OCI-LY7 (cell line): Measurements from ENCODE around the gene UVRAG. TPM values are rescaled to one million over a fixed set of nuclear protein-coding genes. Genes with fewer than 3 reads are reported as not detected.
"Not testable (repeated sequence)": the region's sequence is repeated elsewhere in the genome, so short reads cannot be mapped to it uniquely, and the experiment has no call there.

Experiments
- BruUV-seq: library from RNA; stranded (reverse); fragments of 400-500 nt; replicated peaks from 2 replicates; lab custom pipeline; 2021; lab: Mats Ljungman, UMichigan
- CTCF ChIA-PET: fragments of 300-600 bp; sonication (Branson Sonifier 250); formaldehyde crosslinking; loops from one replicate; lab custom pipeline; 2022; ENCODE audit warnings: antibody characterized with exemption; ENCODE audit not compliant: unreplicated experiment; lab: Charles Lee
- POLR2A ChIA-PET: fragments of 300-600 bp; sonication (Branson Sonifier 250); formaldehyde crosslinking; loops from one replicate; lab custom pipeline; 2022; ENCODE audit warnings: antibody characterized with exemption; lab: Charles Lee
- DNase-seq: peaks from one replicate; pipeline ENCODE4 v3.0.0-alpha.2; 2015; ENCODE audit warnings: low spot score
- H2AFZ ChIP-seq: fragments of 200-600 bp; sonication (generic), shearing (Covaris generic); 2 replicates; pipeline ENCODE4 v1.6.1; 2014; ENCODE audit warnings: mild to moderate bottlenecking, antibody characterized with exemption, low read length, moderate library complexity
- H3K27ac ChIP-seq: fragments of 200-600 bp; sonication (generic); 2 replicates; pipeline ENCODE4 v1.5.1; 2014; ENCODE audit warnings: mixed run types, low read depth, mild to moderate bottlenecking, moderate library complexity, low read length, inconsistent platforms; ENCODE audit not compliant: poor library complexity, severe bottlenecking
- H3K36me3 ChIP-seq: fragments of 200-600 bp; sonication (generic); 2 replicates; pipeline ENCODE4 v1.6.1; 2014; ENCODE audit warnings: mild to moderate bottlenecking, antibody characterized with exemption, low read length, moderate library complexity, mixed read lengths; ENCODE audit not compliant: insufficient read depth
- H3K4me1 ChIP-seq: fragments of 200-600 bp; sonication (generic); 2 replicates; pipeline ENCODE4 v1.5.1; 2014; ENCODE audit warnings: mild to moderate bottlenecking, low read length; ENCODE audit not compliant: insufficient read depth, poor library complexity, severe bottlenecking
- H3K4me2 ChIP-seq: fragments of 200-600 bp; sonication (generic); 2 replicates; pipeline ENCODE4 v1.6.1; 2014; ENCODE audit warnings: mild to moderate bottlenecking, low read length
- H3K4me3 ChIP-seq: fragments of 200-600 bp; sonication (generic); 2 replicates; pipeline ENCODE4 v1.5.1; 2014; ENCODE audit warnings: mild to moderate bottlenecking, low read depth, low read length; ENCODE audit not compliant: poor library complexity, severe bottlenecking
- H3K79me2 ChIP-seq: fragments of 200-600 bp; sonication (generic); 2 replicates; pipeline ENCODE4 v1.6.1; 2016; ENCODE audit warnings: low read depth, mild to moderate bottlenecking, low read length, moderate library complexity, mixed read lengths; ENCODE audit not compliant: insufficient read depth
- H3K9me2 ChIP-seq: fragments of 200-600 bp; sonication (generic); 2 replicates; pipeline ENCODE4 v1.6.1; 2016; ENCODE audit warnings: mild to moderate bottlenecking, low read length, mixed read lengths; ENCODE audit not compliant: insufficient read depth
- H3K9me3 ChIP-seq: fragments of 200-600 bp; sonication (generic); 2 replicates; pipeline ENCODE4 v1.6.1; 2014; ENCODE audit warnings: mild to moderate bottlenecking, mixed run types, low read length, mixed read lengths
- H4K20me1 ChIP-seq: fragments of 200-600 bp; sonication (generic); 2 replicates; pipeline ENCODE4 v1.6.1; 2014; ENCODE audit warnings: mild to moderate bottlenecking, antibody characterized with exemption, low read length, moderate library complexity, mixed read lengths; ENCODE audit not compliant: insufficient read depth
- CTCF ChIP-seq: fragments of 200-600 bp; sonication (generic); conservative IDR thresholded peaks from 2 replicates; pipeline ENCODE4 v1.5.1; 2014; ENCODE audit warnings: mild to moderate bottlenecking, antibody characterized with exemption, low read length, moderate library complexity, mixed read lengths
- EZH2phosphoT487 ChIP-seq: fragments of 200-600 bp; sonication (generic); IDR thresholded peaks from 2 replicates; pipeline ENCODE4 v1.6.1; 2018; ENCODE audit warnings: low read depth, borderline replicate concordance, mild to moderate bottlenecking, mixed run types, antibody characterized with exemption, low read length, moderate library complexity, mixed read lengths
- intact Hi-C: fragments of 100-400 bp; cut with micrococcal nuclease; formaldehyde crosslinking; loops from one replicate; pipeline ENCODE4 v1.10.0; 2022; ENCODE audit not compliant: unreplicated experiment
- total RNA-seq, 2 experiments: library from RNA; depleted of rRNA in 1 of 2; stranded (reverse); fragments of >200 nt in 1 of 2; shearing (Covaris generic) in 1 of 2; gene quantifications; 2 replicates each; pipeline ENCODE4 v1.2.3, GENCODE V29; 2014 to 2022

Gene UVRAG
- total RNA-seq, 2 experiments from 2014 or later, result 43.7 to 73.3 TPM

GRCh38 chr11:76074148-76075095, 259.4 kb downstream of the UVRAG start:
- Histone ChIP-seq H3K4me1 (no peaks in the 10 kb centered on the region), H3K4me2 (no peak overlapping the region), H3K9me2 (no peaks in the 10 kb centered on the region), H3K4me3 (no peak overlapping the region), H3K36me3 (peaks cover 55% of the 10 kb centered on the region), H4K20me1 (no peaks in the 10 kb centered on the region), H3K27ac (no peak overlapping the region), H3K9me3 (peaks cover 9% of the 10 kb centered on the region; the same call in 1 of the 2 replicates), H2AFZ (no peak overlapping the region), H3K79me2 (no peaks in the 10 kb centered on the region)
- no peak for DNase-seq
- POLR2A ChIA-PET, result interaction anchor here (0.6 to 1.9 kb wide), 8 partner anchors 11 to 37 kb away, joined by 3 to 8 read pairs (median 4); no protein-coding TSS in a partner anchor
- TF ChIP-seq CTCF (no peak), EZH2phosphoT487 (no peak)
- intact Hi-C loops, result no loop called here
- CTCF ChIA-PET, result no interaction called here
- no TSS peak for BruUV-seq

GRCh38 chr11:76075716-76076115, 260.7 kb downstream of the UVRAG start:
- CTCF ChIA-PET, result no interaction called here

GRCh38 chr11:76076253-76076652, 261.2 kb downstream of the UVRAG start:
- H3K9me3 ChIP-seq, DNase-seq, H4K20me1 ChIP-seq, H2AFZ ChIP-seq, H3K79me2 ChIP-seq, H3K9me2 ChIP-seq, BruUV-seq, H3K27ac ChIP-seq, H3K4me3 ChIP-seq, intact Hi-C loops, H3K4me2 ChIP-seq, H3K4me1 ChIP-seq, POLR2A ChIA-PET, CTCF ChIA-PET: not testable (repeated sequence)
- peaks cover 54% of the 10 kb centered on the region for H3K36me3 ChIP-seq

More at GRCh38 chr11:76075716-76076115, 260.7 kb downstream of the UVRAG start:
- TF ChIP-seq CTCF (no peak), EZH2phosphoT487 (no peak)
- no peaks in the 10 kb centered on the region for H3K79me2 ChIP-seq
- H3K9me2 ChIP-seq, result no peaks in the 10 kb centered on the region
- H3K27ac ChIP-seq, result no peak overlapping the region
- no peaks in the 10 kb centered on the region for H4K20me1 ChIP-seq
- H3K4me3 ChIP-seq, result no peak overlapping the region
- H3K4me2 ChIP-seq, result no peak overlapping the region
- H3K36me3 ChIP-seq, result peaks cover 54% of the 10 kb centered on the region
- intact Hi-C loops, result no loop called here
- H3K9me3 ChIP-seq, result peaks cover 9% of the 10 kb centered on the region; the same call in 1 of the 2 replicates
- H2AFZ ChIP-seq, result no peak overlapping the region
- POLR2A ChIA-PET, result interaction anchor here (1.0 to 1.9 kb wide), 3 partner anchors 9 to 15 kb away, joined by 3 to 7 read pairs (median 4); no protein-coding TSS in a partner anchor
- no peak for DNase-seq
- H3K4me1 ChIP-seq, result no peaks in the 10 kb centered on the region
- BruUV-seq, result no TSS peak
